Glutamatergic neuron (in vitro differentiated cells): ENCODE measurements around the gene ADAMTS17. TPM values are rescaled to one million over a fixed set of nuclear protein-coding genes. Genes with fewer than 3 reads are reported as not detected.

Experiments used
- DNase-seq: peaks from one replicate; pipeline ENCODE4 v3.0.0; 2022
- H3K27ac Mint-ChIP-seq: one replicate; pipeline ENCODE4 v1.8.0; 2020; ENCODE audit warnings: mild to moderate bottlenecking, mixed read lengths, inconsistent platforms; ENCODE audit not compliant: unreplicated experiment
- H3K27me3 Mint-ChIP-seq: one replicate; pipeline ENCODE4 v1.8.0; 2020; ENCODE audit warnings: mild to moderate bottlenecking, moderate library complexity, mixed read lengths, inconsistent platforms; ENCODE audit not compliant: unreplicated experiment
- H3K36me3 Mint-ChIP-seq: one replicate; pipeline ENCODE4 v1.8.0; 2020; ENCODE audit warnings: mild to moderate bottlenecking, mixed read lengths, inconsistent platforms; ENCODE audit not compliant: unreplicated experiment
- H3K4me1 Mint-ChIP-seq: one replicate; pipeline ENCODE4 v1.8.0; 2020; ENCODE audit warnings: mild to moderate bottlenecking, low read depth, mixed read lengths, inconsistent platforms; ENCODE audit not compliant: unreplicated experiment
- H3K4me3 Mint-ChIP-seq: one replicate; pipeline ENCODE4 v1.8.0; 2020; ENCODE audit warnings: mild to moderate bottlenecking, mixed read lengths, inconsistent platforms; ENCODE audit not compliant: unreplicated experiment
- H3K9me3 Mint-ChIP-seq: one replicate; pipeline ENCODE4 v1.8.0; 2020; ENCODE audit warnings: mild to moderate bottlenecking, moderate library complexity, mixed read lengths, inconsistent platforms; ENCODE audit not compliant: unreplicated experiment
- total RNA-seq: library from RNA; stranded (reverse); fragmentation: NEBNext Ultra II Directional; extraction: Animal tissue kit (Norgen Biotek cat#: 25700); gene quantifications from one replicate; pipeline ENCODE4 v1.2.1, GENCODE V29; 2021; ENCODE audit not compliant: unreplicated experiment
- TF ChIP-seq, protein P1 (sequence below): fragments of 200-600 bp; sonication (generic); IDR thresholded peaks from one replicate; pipeline ENCODE4 v1.5.0; 2021; ENCODE audit not compliant: partially characterized antibody, unreplicated experiment

Gene ADAMTS17
- total RNA-seq, 1 donor from 2014 or later, result 6.8 TPM

DNA sequence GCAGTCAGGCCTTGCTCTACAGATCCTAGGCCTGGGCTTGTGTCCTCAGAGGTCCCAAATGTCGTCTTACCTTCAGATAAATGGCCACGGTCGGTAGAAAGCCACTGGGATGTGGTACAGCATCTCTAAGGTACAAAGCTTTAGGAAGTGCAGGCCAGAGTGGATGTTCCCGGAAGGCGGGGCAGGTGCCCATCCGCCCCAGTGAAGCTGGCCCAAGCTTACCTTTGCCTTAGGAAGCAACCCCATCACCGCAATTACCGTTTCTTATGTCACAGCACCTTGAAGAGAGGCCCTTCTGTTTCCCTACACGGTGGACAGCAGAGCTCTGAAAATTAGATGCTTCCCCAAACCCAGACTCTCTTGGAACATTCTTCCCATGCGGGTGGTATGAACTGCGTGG, 368.4 kb downstream of the ADAMTS17 start:
- peaks cover 6% of the 10 kb centered on the region for H3K9me3 Mint-ChIP-seq
- no peak for DNase-seq
- H3K4me1 Mint-ChIP-seq, result no peaks in the 10 kb centered on the region
- TF ChIP-seq, protein P1, sequence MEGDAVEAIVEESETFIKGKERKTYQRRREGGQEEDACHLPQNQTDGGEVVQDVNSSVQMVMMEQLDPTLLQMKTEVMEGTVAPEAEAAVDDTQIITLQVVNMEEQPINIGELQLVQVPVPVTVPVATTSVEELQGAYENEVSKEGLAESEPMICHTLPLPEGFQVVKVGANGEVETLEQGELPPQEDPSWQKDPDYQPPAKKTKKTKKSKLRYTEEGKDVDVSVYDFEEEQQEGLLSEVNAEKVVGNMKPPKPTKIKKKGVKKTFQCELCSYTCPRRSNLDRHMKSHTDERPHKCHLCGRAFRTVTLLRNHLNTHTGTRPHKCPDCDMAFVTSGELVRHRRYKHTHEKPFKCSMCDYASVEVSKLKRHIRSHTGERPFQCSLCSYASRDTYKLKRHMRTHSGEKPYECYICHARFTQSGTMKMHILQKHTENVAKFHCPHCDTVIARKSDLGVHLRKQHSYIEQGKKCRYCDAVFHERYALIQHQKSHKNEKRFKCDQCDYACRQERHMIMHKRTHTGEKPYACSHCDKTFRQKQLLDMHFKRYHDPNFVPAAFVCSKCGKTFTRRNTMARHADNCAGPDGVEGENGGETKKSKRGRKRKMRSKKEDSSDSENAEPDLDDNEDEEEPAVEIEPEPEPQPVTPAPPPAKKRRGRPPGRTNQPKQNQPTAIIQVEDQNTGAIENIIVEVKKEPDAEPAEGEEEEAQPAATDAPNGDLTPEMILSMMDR, result no peak
- H3K4me3 Mint-ChIP-seq, result no peak overlapping the region
- no peaks in the 10 kb centered on the region for H3K36me3 Mint-ChIP-seq
- no peak overlapping the region for H3K27ac Mint-ChIP-seq
- H3K27me3 Mint-ChIP-seq, result peaks cover 10% of the 10 kb centered on the region

- peak; percentile 48 for DNase-seq
- TF ChIP-seq, protein P1, result no peak
- H3K9me3 Mint-ChIP-seq, result peaks cover 4% of the 10 kb centered on the region
- H3K27me3 Mint-ChIP-seq, result peaks cover 10% of the 10 kb centered on the region
- H3K4me1 Mint-ChIP-seq, result no peaks in the 10 kb centered on the region
- no peak overlapping the region for H3K4me3 Mint-ChIP-seq
- H3K27ac Mint-ChIP-seq, result no peak overlapping the region
- H3K36me3 Mint-ChIP-seq, result no peaks in the 10 kb centered on the region
Observed at GRCh38 chr15:99970891-99971430, 370.8 kb downstream of the ADAMTS17 start.

DNA sequence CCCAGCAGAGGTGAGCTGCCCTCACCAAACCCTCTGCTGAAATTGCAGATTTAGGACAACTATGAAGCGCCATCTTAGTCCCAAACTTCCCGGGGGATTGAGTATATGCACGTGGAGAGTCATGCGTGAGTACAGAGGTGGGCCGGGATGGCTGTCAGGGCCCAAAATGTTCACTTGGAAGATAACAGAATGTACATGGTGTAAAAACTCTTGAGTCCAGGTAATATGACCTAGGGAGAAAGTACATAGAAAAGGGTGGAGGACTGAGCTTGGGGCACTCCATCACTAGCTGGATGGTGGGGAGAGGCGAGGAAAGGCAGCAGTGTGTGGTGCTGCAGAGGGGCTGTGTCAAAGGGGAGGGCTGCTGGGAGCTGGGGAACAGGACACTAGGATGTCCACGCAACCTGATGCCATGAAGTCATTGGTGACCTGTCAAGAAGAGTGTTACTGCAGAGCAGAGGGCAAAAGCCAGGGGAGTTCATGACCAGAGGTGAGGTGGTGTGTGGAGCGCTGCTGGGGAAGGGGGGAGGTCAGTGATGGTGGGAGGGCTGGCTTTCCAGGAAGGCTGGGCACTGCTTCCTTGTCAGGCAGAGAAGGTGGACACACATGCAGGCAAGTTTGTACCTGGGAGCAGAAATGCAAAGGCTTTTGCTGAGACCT, 372.4 kb downstream of the ADAMTS17 start:
- DNase-seq, result no peak
- TF ChIP-seq, protein P1, result no peak
- H3K27ac Mint-ChIP-seq, result no peak overlapping the region
- no peak overlapping the region for H3K4me3 Mint-ChIP-seq
- no peaks in the 10 kb centered on the region for H3K4me1 Mint-ChIP-seq
- H3K9me3 Mint-ChIP-seq, result peaks cover 5% of the 10 kb centered on the region
- H3K36me3 Mint-ChIP-seq, result no peaks in the 10 kb centered on the region
- peaks cover 10% of the 10 kb centered on the region for H3K27me3 Mint-ChIP-seq

GRCh38 chr15:99967841-99968371, 373.9 kb downstream of the ADAMTS17 start:
- Mint-ChIP-seq H3K36me3 (peaks cover 5% of the 10 kb centered on the region), H3K9me3 (peaks cover 7% of the 10 kb centered on the region), H3K27ac (no peak overlapping the region), H3K4me3 (no peak overlapping the region), H3K4me1 (no peaks in the 10 kb centered on the region), H3K27me3 (peaks cover 5% of the 10 kb centered on the region)
- TF ChIP-seq, protein P1, result no peak
- no peak for DNase-seq

- no peak overlapping the region for H3K27ac Mint-ChIP-seq
- peaks cover 15% of the 10 kb centered on the region for H3K36me3 Mint-ChIP-seq
- peaks cover 11% of the 10 kb centered on the region for H3K9me3 Mint-ChIP-seq
- no peaks in the 10 kb centered on the region for H3K4me1 Mint-ChIP-seq
- H3K4me3 Mint-ChIP-seq, result no peak overlapping the region
- H3K27me3 Mint-ChIP-seq, result peaks cover 9% of the 10 kb centered on the region
- DNase-seq, result no peak
- TF ChIP-seq, protein P1, result no peak
Observed at GRCh38 chr15:99966815-99967214, 375.0 kb downstream of the ADAMTS17 start.
